ENCODE measurements around the gene MINPP1.

GRCh38 chr10:87531908-87532622 is 27.4 kb downstream of the MINPP1 start:
- TF ChIP-seq CTCF (IDR thresholded peaks at IDR 0.05) (no peak), POLR2A (IDR thresholded peaks at IDR 0.05) (no peak)
